GM12878 (cell line): ENCODE data around the gene CNTRL. TPM values are rescaled to one million over a fixed set of nuclear protein-coding genes. Genes with fewer than 3 reads are reported as not detected.

Source experiments
- ATAC-seq: fragments of 200-7000 bp; cut with Tn5 transposase; 3 replicates; pipeline ENCODE4 v1.9.1; 2020; ENCODE audit warnings: mild to moderate bottlenecking, moderate library complexity
- BruUV-seq: library from RNA; stranded (reverse); fragments of 400-500 nt; replicated peaks from 2 replicates; lab custom pipeline; 2021; lab: Mats Ljungman, UMichigan
- CTCF ChIA-PET: fragments of 300-600 bp; sonication (Branson Sonifier 250); formaldehyde crosslinking; extraction: SDS; loops from one replicate; lab custom pipeline; 2021; ENCODE audit warnings: inconsistent platforms; lab: Yijun Ruan, JAX
- POLR2A ChIA-PET: fragments of 350-600 bp; formaldehyde crosslinking; extraction: SDS; loops from one replicate; lab custom pipeline; 2021; ENCODE audit warnings: inconsistent platforms; lab: Charles Lee
- RAD21 ChIA-PET: fragments of 300-600 bp; sonication (Branson Sonifier 250); formaldehyde crosslinking; loops from one replicate; lab custom pipeline; 2023; ENCODE audit warnings: antibody characterized with exemption; ENCODE audit not compliant: unreplicated experiment; lab: Charles Lee
- SMC1A ChIA-PET: fragments of 300-600 bp; sonication (Branson Sonifier 250); formaldehyde crosslinking; loops from one replicate; lab custom pipeline; 2023; ENCODE audit not compliant: unreplicated experiment, uncharacterized antibody; lab: Charles Lee
- DNase-seq: peaks from one replicate; pipeline ENCODE4 v3.0.0-alpha.2; 2011; ENCODE audit warnings: low read depth, low spot score
- FAIRE-seq: peaks from 3 replicates; lab custom pipeline; 2011; peaks lifted over from hg19 to GRCh38; lab: Jason Lieb, UNC
- H2AFZ ChIP-seq: 2 replicates; pipeline ENCODE4 v1.6.0; 2011; ENCODE audit warnings: low read depth, low read length, control low read depth; ENCODE audit not compliant: control insufficient read depth
- H3K27ac ChIP-seq: 2 replicates; pipeline ENCODE4 v1.5.1; 2011; ENCODE audit warnings: control low read depth; ENCODE audit not compliant: control insufficient read depth, insufficient read depth
- H3K27me3 ChIP-seq, 2 experiments: replicated peaks in 1 of 2; 2 replicates each; pipeline versions ENCODE4 v1.6.0 to v1.6.1; 2011; ENCODE audit warnings: low read length in 1 of 2; ENCODE audit not compliant: control insufficient read depth in 2 of 2, insufficient read depth in 2 of 2
- H3K36me3 ChIP-seq, 2 experiments: 2 replicates each; pipeline ENCODE4 v1.5.1; 2011; ENCODE audit warnings: low read length in 1 of 2; ENCODE audit not compliant: control insufficient read depth in 2 of 2, insufficient read depth in 2 of 2
- H3K4me1 ChIP-seq: 2 replicates; pipeline ENCODE4 v1.6.1; 2011; ENCODE audit warnings: mild to moderate bottlenecking, low read length, moderate library complexity, mixed read lengths; ENCODE audit not compliant: control insufficient read depth, insufficient read depth
- H3K4me2 ChIP-seq: 2 replicates; pipeline ENCODE4 v1.6.0; 2011; ENCODE audit warnings: control low read depth; ENCODE audit not compliant: control insufficient read depth, insufficient read depth
- H3K4me3 ChIP-seq: fragments of 200-600 bp; sonication (generic); 2 replicates; pipeline ENCODE4 v1.5.1; 2016
- H3K79me2 ChIP-seq: 2 replicates; pipeline ENCODE4 v1.6.0; 2011; ENCODE audit warnings: low read length; ENCODE audit not compliant: control insufficient read depth, insufficient read depth
- H3K9ac ChIP-seq: 2 replicates; pipeline ENCODE4 v1.8.0; 2011; ENCODE audit warnings: low read length, control low read depth, mixed read lengths; ENCODE audit not compliant: control insufficient read depth, insufficient read depth
- H3K9me3 ChIP-seq: replicated peaks from 3 replicates; pipeline ENCODE4 v1.5.1; 2011; ENCODE audit warnings: mild to moderate bottlenecking, low read length; ENCODE audit not compliant: control insufficient read depth, insufficient read depth
- H4K20me1 ChIP-seq: 2 replicates; pipeline ENCODE4 v1.6.0; 2011; ENCODE audit not compliant: control insufficient read depth, insufficient read depth
- CREB1 ChIP-seq: IDR thresholded peaks from 2 replicates; pipeline ENCODE4 v1.6.1; 2012; ENCODE audit warnings: low read depth, mild to moderate bottlenecking, inconsistent platforms
- JUNB ChIP-seq: IDR thresholded peaks from 2 replicates; pipeline ENCODE4 v1.6.1; 2016; ENCODE audit warnings: antibody characterized with exemption, mild to moderate bottlenecking
- JUND ChIP-seq: IDR thresholded peaks from 2 replicates; pipeline ENCODE4 v1.6.1; 2012; ENCODE audit warnings: low read depth, mild to moderate bottlenecking, low read length, improper control_type of control experiment, moderate library complexity
- MEF2A ChIP-seq: IDR thresholded peaks from 2 replicates; pipeline ENCODE4 v1.6.1; 2011; ENCODE audit warnings: low read depth, mild to moderate bottlenecking, low read length, moderate library complexity; ENCODE audit not compliant: insufficient read depth
- MTA2 ChIP-seq: fragments of 450-650 bp; IDR thresholded peaks from 2 replicates; pipeline ENCODE4 v1.6.1; 2016; ENCODE audit warnings: low read depth, mild to moderate bottlenecking, moderate library complexity
- NFIC ChIP-seq: IDR thresholded peaks from 2 replicates; pipeline ENCODE4 v1.6.1; 2012; ENCODE audit warnings: low read depth, mild to moderate bottlenecking, inconsistent platforms, low read length, moderate library complexity
- USF2 ChIP-seq: IDR thresholded peaks from 2 replicates; pipeline ENCODE4 v1.6.1; 2011; ENCODE audit warnings: low read depth, low read length, improper control_type of control experiment, borderline replicate concordance
- ZNF207 ChIP-seq: fragments of 450-650 bp; IDR thresholded peaks from 2 replicates; pipeline ENCODE4 v1.6.1; 2014; ENCODE audit warnings: antibody characterized with exemption, mild to moderate bottlenecking, borderline replicate concordance
- WGBS: methylation state at CpG from one replicate; pipeline ENCODE4 v1.1.6; 2016; ENCODE audit warnings: low lambda C conversion rate; ENCODE audit not compliant: insufficient replicate concordance, insufficient coverage; ENCODE audit errors: missing lambda C conversion rate; 5-methylcytosine and 5-hydroxymethylcytosine counted together
- in situ Hi-C: fragments of 300-500 bp; cut with MboI; formaldehyde crosslinking; loops from 9 replicates; pipeline ENCODE4 v1.14.3; 2018; ENCODE audit warnings: mixed read lengths
- intact Hi-C: fragments of 100-400 bp; cut with micrococcal nuclease; formaldehyde crosslinking; loops from one replicate; pipeline ENCODE4 v1.14.2; 2022; ENCODE audit not compliant: unreplicated experiment
- polyA plus RNA-seq, 11 experiments: library from polyadenylated mRNA; depleted of rRNA in 4 of 11; unstranded in 6 of 11; stranded (reverse) in 5 of 11; fragments of >200 nt; fragmentation: Nextera tagmentation in 4 of 11; fragmentation: Illumina TruSeq in 1 of 11; extraction: Ambion mirVana in 4 of 11; extraction: Trizol in 1 of 11; gene quantifications; 1 replicate in 1 of 11; 2 replicates in 10 of 11; pipeline versions ENCODE4 v1.2.1 to v1.2.3, GENCODE V29; 2011 to 2016; ENCODE audit warnings: inconsistent platforms in 2 of 11, missing spikeins in 2 of 11, low read depth in 1 of 11
- total RNA-seq, 4 experiments: library from RNA; depleted of rRNA in 3 of 4; stranded (reverse); fragments of >200 nt in 3 of 4; fragmentation: Illumina TruSeq in 1 of 4; extraction: Trizol in 1 of 4; gene quantifications; 2 replicates each; pipeline versions ENCODE4 v1.2.1 to v1.2.3, GENCODE V29; 2013 to 2021

The CNTRL gene
- total and polyA plus RNA-seq, 10 of the 15 experiments (the other 5 are each of a cell fraction or from before 2014, with no cell fraction given) = 20.0 to 65.4 (median 38.8) TPM

GRCh38 chr9:121156263-121156731 is 81.5 kb downstream of the CNTRL start (continued):
- TF ChIP-seq JUND = peak; percentile 79; the same call in 1 of the 2 replicates
- peak; percentile 71 for TF ChIP-seq MTA2
- no peak for TF ChIP-seq USF2
- TF ChIP-seq MEF2A = peak; percentile 99
- TF ChIP-seq CREB1 = peak; percentile 67

GRCh38 chr9:121157939-121158338 is 83.2 kb downstream of the CNTRL start:
- no peak overlapping the region for H2AFZ ChIP-seq
- TF ChIP-seq ZNF207 (no peak), NFIC (no peak), JUNB (peak; percentile 29; the same call in 1 of the 2 replicates)
- TF ChIP-seq, all 136 proteins: peak for 1
- ATAC-seq = no peak
- Histone ChIP-seq H3K4me3 (no peak overlapping the region), H3K79me2 (no peaks in the 10 kb centered on the region), H3K4me1 (peaks cover 20% of the 10 kb centered on the region), H3K27ac (no peak overlapping the region), H3K36me3 (peaks cover 7 to 51% of the 10 kb centered on the region in 2 experiments), H3K9me3 (no peaks in the 10 kb centered on the region), H3K9ac (no peak overlapping the region), H3K27me3 (no peaks in the 10 kb centered on the region), H4K20me1 (no peaks in the 10 kb centered on the region), H3K4me2 (no peak overlapping the region)
- intact Hi-C loops = loop anchor here (5.0 to 10.0 kb wide), 2 partner anchors 36 to 173 kb away; no protein-coding TSS in a partner anchor
- CTCF ChIA-PET = interaction anchor here (0.8 to 1.4 kb wide), 6 partner anchors 8 to 1551 kb away, joined by 3 to 6 read pairs (median 3); no protein-coding TSS in a partner anchor
- POLR2A ChIA-PET = interaction anchor here (1.1 kb wide), 1 partner anchor 82 kb away, joined by 3 read pairs; no protein-coding TSS in a partner anchor
- no peak for FAIRE-seq
- in situ Hi-C loops = no loop called here
- BruUV-seq = TSS peak; percentile 19
- RAD21 ChIA-PET = interaction anchor here (0.8 to 2.0 kb wide), 5 partner anchors 26 to 88 kb away, joined by 3 to 11 read pairs (median 3); partner anchors contain the start of gene CNTRL
- DNase-seq = no peak
- SMC1A ChIA-PET = interaction anchor here (1.0 to 1.5 kb wide), 6 partner anchors 28 to 41 kb away, joined by 3 to 5 read pairs (median 3); no protein-coding TSS in a partner anchor
- 83% methylated on average over 4 of the region's 4 CpGs for WGBS
